AG04450 (cell line): Measurements from ENCODE around the gene FILIP1L. TPM values are rescaled to one million over a fixed set of nuclear protein-coding genes. Genes with fewer than 3 reads are reported as not detected.
"Not testable (repeated sequence)": the region's sequence is repeated elsewhere in the genome, so short reads cannot be mapped to it uniquely, and the experiment has no call there.

Experiments
- CTCF ChIA-PET: fragments of 300-600, 350-600 bp; formaldehyde crosslinking; extraction: SDS; loops from one replicate; lab custom pipeline; 2022; ENCODE audit warnings: antibody characterized with exemption, inconsistent platforms; lab: Charles Lee
- POLR2A ChIA-PET: fragments of 350-600 bp; formaldehyde crosslinking; extraction: SDS; loops from one replicate; lab custom pipeline; 2021; ENCODE audit warnings: antibody characterized with exemption, inconsistent platforms; lab: Yijun Ruan, JAX
- DNase-seq: peaks from one replicate; pipeline ENCODE4 v3.0.0-alpha.2; 2011; ENCODE audit warnings: low read depth, low spot score
- H3K27ac ChIP-seq: one replicate; pipeline ENCODE4 v1.5.1; 2012; ENCODE audit warnings: low read depth, low read length, control low read depth
- H3K27me3 ChIP-seq: one replicate; pipeline ENCODE4 v1.6.0; 2012; ENCODE audit warnings: low read length; ENCODE audit not compliant: control insufficient read depth, insufficient read depth
- H3K4me3 ChIP-seq: 2 replicates; pipeline ENCODE4 v1.5.1; 2011; ENCODE audit warnings: mild to moderate bottlenecking, low read depth, low read length, control low read depth
- H3K9me3 ChIP-seq: 2 replicates; pipeline ENCODE4 v1.5.1; 2012; ENCODE audit warnings: low read length; ENCODE audit not compliant: control insufficient read depth, insufficient read depth
- CTCF ChIP-seq: IDR thresholded peaks from 2 replicates; pipeline ENCODE4 v1.5.1; 2011; ENCODE audit warnings: low read depth, low read length, control low read depth, inconsistent platforms
- polyA plus RNA-seq: library from polyadenylated mRNA; depleted of rRNA; stranded (reverse); fragments of >200 nt; gene quantifications from 2 replicates; pipeline ENCODE4 v1.2.3, GENCODE V29; 2011

FILIP1L gene
- polyA plus RNA-seq, 1 experiment = 75.5 TPM

GRCh38 chr3:100053951-100054620 is 60.2 kb downstream of the FILIP1L start:
- TF ChIP-seq CTCF = no peak
- POLR2A ChIA-PET = no interaction called here

GRCh38 chr3:100051513-100051912 is 62.8 kb downstream of the FILIP1L start:
- CTCF ChIA-PET = not testable (repeated sequence)

More at GRCh38 chr3:100053951-100054620, 60.2 kb downstream of the FILIP1L start:
- CTCF ChIA-PET = interaction anchor here (1.8 kb wide), 1 partner anchor 15 kb away, joined by 6 read pairs; no protein-coding TSS in a partner anchor
- H3K4me3 ChIP-seq = no peak overlapping the region
- no peaks in the 10 kb centered on the region; the same call in 1 of the 2 replicates for H3K9me3 ChIP-seq
- no peaks in the 10 kb centered on the region for H3K27me3 ChIP-seq
- no peak for DNase-seq
- H3K27ac ChIP-seq = no peak overlapping the region

GRCh38 chr3:100048248-100048647 is 66.1 kb downstream of the FILIP1L start:
- DNase-seq = no peak
- H3K27ac ChIP-seq = no peak overlapping the region
- POLR2A ChIA-PET = interaction anchor here (1.3 to 1.6 kb wide), 2 partner anchors 16 to 34 kb away, joined by 3 to 6 read pairs; no protein-coding TSS in a partner anchor
- H3K4me3 ChIP-seq = no peak overlapping the region
- no peaks in the 10 kb centered on the region for H3K27me3 ChIP-seq
- TF ChIP-seq CTCF = no peak
- CTCF ChIA-PET = interaction anchor here (1.1 to 1.7 kb wide), 3 partner anchors 16 to 217 kb away, joined by 3 to 7 read pairs (median 6); no protein-coding TSS in a partner anchor
- no peaks in the 10 kb centered on the region for H3K9me3 ChIP-seq

More at GRCh38 chr3:100051513-100051912, 62.8 kb downstream of the FILIP1L start:
- H3K9me3 ChIP-seq, H3K4me3 ChIP-seq, H3K27ac ChIP-seq, POLR2A ChIA-PET, DNase-seq, H3K27me3 ChIP-seq: not testable (repeated sequence)

- peak; percentile 87 for DNase-seq
- POLR2A ChIA-PET = interaction anchor here (0.6 to 1.6 kb wide), 3 partner anchors 17 to 215 kb away, joined by 3 to 6 read pairs (median 3); no protein-coding TSS in a partner anchor
- Histone ChIP-seq H3K27ac (peak overlapping the region; percentile 68), H3K4me3 (no peak overlapping the region), H3K27me3 (no peaks in the 10 kb centered on the region), H3K9me3 (no peaks in the 10 kb centered on the region)
- TF ChIP-seq CTCF = no peak
- CTCF ChIA-PET = interaction anchor here (1.1 to 1.7 kb wide), 3 partner anchors 16 to 216 kb away, joined by 3 to 7 read pairs (median 6); no protein-coding TSS in a partner anchor
Measured at GRCh38 chr3:100047455-100048141, 66.7 kb downstream of the FILIP1L start.

- Histone ChIP-seq H3K4me3 (no peak overlapping the region), H3K9me3 (no peaks in the 10 kb centered on the region), H3K27me3 (no peaks in the 10 kb centered on the region), H3K27ac (no peak overlapping the region)
- TF ChIP-seq CTCF = no peak
- CTCF ChIA-PET = interaction anchor here (0.5 to 1.7 kb wide), 4 partner anchors 17 to 215 kb away, joined by 4 to 7 read pairs (median 6); no protein-coding TSS in a partner anchor
- POLR2A ChIA-PET = interaction anchor here (0.6 to 1.7 kb wide), 4 partner anchors 17 to 215 kb away, joined by 3 to 9 read pairs (median 4); no protein-coding TSS in a partner anchor
- no peak for DNase-seq
Measured at GRCh38 chr3:100046986-100047385, 67.3 kb downstream of the FILIP1L start.
